Stimulated activated CD4-positive, alpha-beta T cell treated with anti-CD3 and anti-CD28 coated beads, Interleukin-12 subunit alpha, Interleukin-12 subunit beta, amount 100 ng/mL, for 48 hours (primary cell): Measurements from ENCODE around the gene CALML6.

Experiments used
- DNase-seq, 3 donors: peaks; one replicate each; pipeline ENCODE4 v3.0.0-alpha.2; 2020; ENCODE audit warnings: low read depth in 2 of 3, low spot score in 1 of 3

CALML6 gene

GRCh38 chr1:1910651-1911331 is 4.3 kb upstream of the CALML6 start:
- no peak for DNase-seq

- DNase-seq: no peak
These were observed 3.6 kb upstream of the CALML6 start for GRCh38 chr1:1911350-1912041.

GRCh38 chr1:1914101-1914970 is 724 bp upstream of the CALML6 start:
- no peak for DNase-seq

GRCh38 chr1:1915911-1916840 is 1.1 kb downstream of the CALML6 start:
- no peak for DNase-seq

- no peak for DNase-seq
These were observed 1.8 kb downstream of the CALML6 start for GRCh38 chr1:1916851-1917251.

- no peak for DNase-seq
These were observed 2.4 kb downstream of the CALML6 start for GRCh38 chr1:1917304-1917976.

- no peak for DNase-seq
These were observed 3.2 kb downstream of the CALML6 start for GRCh38 chr1:1917995-1918900.

GRCh38 chr1:1918901-1919303 is 3.8 kb downstream of the CALML6 start, which contains the start of gene TMEM52:
Gene TMEM52, minus strand, starts transcription at chr1:1919279. Its CDS starts 14 bp downstream, at chr1:1919265.
- DNase-seq: no peak

GRCh38 chr1:1919304-1920056 is 4.4 kb downstream of the CALML6 start:
- DNase-seq: peak; percentile 97 to 98 (median 97)

GRCh38 chr1:1920057-1920607 is 5.1 kb downstream of the CALML6 start:
- no peak for DNase-seq

GRCh38 chr1:1920608-1921458 is 5.8 kb downstream of the CALML6 start:
- DNase-seq: no peak

GRCh38 chr1:1921459-1921862 is 6.4 kb downstream of the CALML6 start:
- DNase-seq: no peak

GRCh38 chr1:1921901-1922701 is 7.0 kb downstream of the CALML6 start:
- DNase-seq: no peak

GRCh38 chr1:1922702-1922955 is 7.6 kb downstream of the CALML6 start:
- no peak for DNase-seq

GRCh38 chr1:1922956-1923833 is 8.1 kb downstream of the CALML6 start:
- DNase-seq: no peak

GRCh38 chr1:1924386-1924785 is 9.3 kb downstream of the CALML6 start:
- no peak for DNase-seq
